ENCODE results near the gene FXN.
A peak's percentile ranks its signal among the peaks of the same experiment; 100 is the strongest.
"Not testable (repeated sequence)": the region's sequence is repeated elsewhere in the genome, so short reads cannot be mapped to it uniquely, and the experiment has no call there.

FXN gene

DNA sequence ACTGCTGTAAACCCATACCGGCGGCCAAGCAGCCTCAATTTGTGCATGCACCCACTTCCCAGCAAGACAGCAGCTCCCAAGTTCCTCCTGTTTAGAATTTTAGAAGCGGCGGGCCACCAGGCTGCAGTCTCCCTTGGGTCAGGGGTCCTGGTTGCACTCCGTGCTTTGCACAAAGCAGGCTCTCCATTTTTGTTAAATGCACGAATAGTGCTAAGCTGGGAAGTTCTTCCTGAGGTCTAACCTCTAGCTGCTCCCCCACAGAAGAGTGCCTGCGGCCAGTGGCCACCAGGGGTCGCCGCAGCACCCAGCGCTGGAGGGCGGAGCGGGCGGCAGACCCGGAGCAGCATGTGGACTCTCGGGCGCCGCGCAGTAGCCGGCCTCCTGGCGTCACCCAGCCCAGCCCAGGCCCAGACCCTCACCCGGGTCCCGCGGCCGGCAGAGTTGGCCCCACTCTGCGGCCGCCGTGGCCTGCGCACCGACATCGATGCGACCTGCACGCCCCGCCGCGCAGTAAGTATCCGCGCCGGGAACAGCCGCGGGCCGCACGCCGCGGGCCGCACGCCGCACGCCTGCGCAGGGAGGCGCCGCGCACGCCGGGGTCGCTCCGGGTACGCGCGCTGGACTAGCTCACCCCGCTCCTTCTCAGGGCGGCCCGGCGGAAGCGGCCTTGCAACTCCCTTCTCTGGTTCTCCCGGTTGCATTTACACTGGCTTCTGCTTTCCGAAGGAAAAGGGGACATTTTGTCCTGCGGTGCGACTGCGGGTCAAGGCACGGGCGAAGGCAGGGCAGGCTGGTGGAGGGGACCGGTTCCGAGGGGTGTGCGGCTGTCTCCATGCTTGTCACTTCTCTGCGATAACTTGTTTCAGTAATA lies at the start of gene FXN:
FXN (plus strand) TSS at position 315 of the 871 bp plus-strand sequence; CDS start at position 346, 31 bp downstream.
- FAIRE-seq, result no peak

DNA sequence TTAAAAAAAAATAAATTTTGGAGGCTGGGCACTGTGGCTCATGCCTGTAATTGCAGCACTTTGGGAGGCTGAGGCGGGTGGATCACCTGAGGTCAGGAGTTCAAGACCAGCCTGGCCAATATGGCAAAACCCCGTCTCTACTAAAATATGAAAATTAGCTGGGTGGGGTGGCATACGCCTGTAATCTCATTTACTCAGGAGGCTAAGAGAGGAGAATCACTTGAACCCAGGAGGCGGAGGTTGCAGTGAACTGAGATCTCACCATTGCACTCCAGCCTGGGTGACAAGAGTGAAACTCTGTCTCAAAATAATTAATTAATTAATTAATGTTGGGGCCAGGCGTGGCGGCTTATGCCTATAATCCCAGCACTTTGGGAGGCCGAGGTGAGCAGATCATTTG lies 48.6 kb upstream of the FXN start:
- FAIRE-seq, result not testable (repeated sequence)

DNA sequence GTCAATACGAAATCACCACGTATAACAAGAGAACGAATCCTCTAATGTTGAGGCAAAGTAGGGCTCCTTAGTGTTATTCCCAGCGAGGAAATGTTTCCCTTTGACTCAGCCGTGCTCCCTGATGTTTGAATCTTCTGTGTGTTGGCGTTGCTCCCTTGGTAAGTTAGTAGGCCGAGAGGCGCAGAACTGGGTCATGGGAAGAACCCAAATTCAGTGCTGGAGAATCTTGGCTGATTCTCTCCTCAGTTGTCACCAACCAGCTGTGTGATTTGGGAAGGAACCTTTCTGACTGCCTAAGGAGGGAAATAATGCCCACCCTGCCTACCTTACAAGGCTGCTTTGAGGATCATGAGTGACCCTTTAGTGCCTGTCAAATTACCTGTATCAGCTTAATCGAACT lies 44.1 kb upstream of the FXN start:
- no peak for FAIRE-seq

DNA sequence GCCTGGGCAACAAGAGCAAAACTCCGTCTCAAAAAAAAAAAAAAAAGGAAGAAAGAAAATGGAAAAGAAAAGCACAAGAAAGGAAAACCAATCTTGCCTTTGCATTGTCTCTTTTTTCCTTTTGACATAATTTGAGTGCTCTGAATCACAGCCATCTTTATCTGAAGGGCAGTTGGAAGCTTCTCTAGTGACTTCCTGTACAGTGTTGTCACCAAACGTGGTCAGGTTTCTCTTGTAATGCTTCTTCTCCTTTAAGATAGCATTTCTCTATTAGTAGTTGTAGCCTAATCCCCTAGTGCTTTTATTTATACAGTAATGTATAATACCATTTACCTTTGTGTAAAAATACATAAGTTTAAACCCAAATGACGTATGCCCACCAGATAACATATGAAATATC lies 39.8 kb upstream of the FXN start:
- no peak for FAIRE-seq

DNA sequence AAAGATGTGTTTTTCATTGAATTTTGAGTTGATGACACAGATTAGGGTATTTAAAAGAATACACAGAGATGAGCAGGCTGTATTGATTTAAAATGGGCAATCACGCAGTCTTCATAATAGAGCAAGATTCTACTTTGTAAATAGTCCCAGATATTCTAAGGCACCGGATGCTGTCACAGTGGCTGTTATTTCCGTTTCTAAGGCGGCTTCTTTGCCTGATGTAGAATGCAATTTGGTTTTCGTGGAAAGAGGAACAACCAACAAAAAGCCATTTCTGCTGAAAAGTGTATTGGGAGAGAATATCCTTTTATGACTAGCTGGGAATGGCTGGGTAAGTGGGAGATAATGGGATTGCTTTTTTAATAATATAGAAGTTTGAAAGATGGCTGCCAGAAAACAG lies 39.1 kb upstream of the FXN start:
- FAIRE-seq, result no peak

DNA sequence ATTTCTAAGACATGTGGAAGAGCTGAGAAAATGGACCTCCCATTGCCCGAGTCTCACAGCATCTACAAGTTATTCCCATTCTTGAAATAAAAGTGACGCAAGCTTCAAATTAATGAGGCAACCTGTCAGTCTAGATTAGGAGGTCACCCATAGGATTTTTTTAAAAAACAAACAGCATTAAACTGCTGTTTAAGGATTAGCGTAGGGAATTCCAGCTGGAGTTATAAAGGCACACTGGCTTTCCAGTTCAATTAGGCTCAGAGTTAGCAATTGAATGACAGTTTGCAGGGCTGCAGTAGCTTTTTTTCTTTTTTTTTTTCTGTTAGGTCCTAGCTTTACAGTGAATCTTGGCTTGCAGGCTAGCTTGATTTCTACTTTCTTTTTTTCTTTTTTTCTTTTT lies 37.9 kb upstream of the FXN start:
- FAIRE-seq, result no peak

DNA sequence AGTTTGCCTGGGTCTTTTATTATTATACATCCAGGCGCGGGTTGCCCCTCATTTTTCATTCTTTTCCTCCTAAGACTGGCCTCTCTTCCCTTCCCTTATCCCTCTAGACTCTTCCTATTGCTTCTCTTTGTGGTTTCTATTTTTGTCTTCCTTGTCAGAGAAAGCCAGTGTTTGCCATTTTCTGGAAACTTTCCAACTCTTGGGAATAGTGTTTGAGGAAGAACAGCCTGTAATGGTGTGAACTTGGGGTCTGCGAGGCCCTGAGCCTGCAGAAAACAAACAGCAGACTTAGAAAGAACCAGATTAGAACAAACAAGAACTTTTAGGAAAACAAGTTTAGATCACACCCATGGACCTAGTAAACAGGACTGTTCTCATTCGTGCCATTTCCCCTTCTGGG lies 37.2 kb upstream of the FXN start:
- FAIRE-seq, result no peak

DNA sequence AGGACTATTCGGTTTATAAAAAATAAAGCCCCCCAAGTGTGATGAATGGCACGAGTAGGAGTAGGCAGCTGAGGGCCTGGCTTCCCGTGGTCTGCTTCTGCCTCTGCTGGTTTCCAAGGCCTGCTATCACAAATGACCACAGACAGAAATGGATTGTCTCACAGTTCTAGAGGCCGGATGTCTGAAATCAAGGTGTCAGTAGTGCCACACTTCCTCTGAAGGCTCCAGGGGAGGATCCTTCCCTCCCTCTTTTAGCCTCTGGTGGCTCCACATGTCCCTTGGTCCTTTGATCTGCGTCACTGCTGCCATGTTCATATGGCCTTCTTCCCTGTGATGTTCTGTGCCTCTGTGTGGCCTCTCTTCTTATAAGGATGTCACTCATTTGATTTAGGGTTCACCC lies 36.7 kb upstream of the FXN start:
- no peak for FAIRE-seq

DNA sequence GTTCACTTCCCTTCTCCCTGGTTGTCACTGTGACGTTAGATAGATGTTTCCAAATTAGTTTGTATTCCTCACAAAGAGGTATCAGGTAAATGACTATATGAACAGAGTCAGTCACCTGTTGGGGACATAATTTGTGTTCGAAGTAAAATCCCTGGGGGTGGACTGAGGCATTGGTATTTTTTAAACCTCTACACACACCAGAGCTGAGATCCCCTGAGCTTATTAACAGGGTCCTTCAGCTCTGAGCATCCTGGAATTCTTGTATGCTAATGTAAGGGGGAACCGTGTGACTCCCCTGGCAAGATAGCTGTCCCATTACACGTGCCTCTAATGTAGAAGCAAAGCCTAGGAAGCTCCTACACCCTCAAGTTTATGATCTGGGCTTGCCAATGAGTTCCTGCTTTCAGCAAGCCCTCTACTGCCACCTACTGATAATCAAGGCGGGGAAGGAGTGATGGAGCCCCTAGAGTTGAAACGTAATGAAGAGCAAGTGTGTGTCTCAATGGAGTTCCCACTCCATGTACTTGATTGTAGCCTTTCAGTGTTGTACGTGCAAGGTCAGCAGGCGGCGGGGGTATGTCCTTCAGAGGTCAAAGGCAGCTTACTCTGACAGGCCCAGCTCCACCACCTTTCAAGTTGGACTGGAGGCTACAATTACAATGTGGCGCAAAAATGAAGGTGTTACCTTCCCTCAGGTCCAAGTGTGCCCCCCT lies 36.0 kb upstream of the FXN start:
- peak; percentile 92 for FAIRE-seq

DNA sequence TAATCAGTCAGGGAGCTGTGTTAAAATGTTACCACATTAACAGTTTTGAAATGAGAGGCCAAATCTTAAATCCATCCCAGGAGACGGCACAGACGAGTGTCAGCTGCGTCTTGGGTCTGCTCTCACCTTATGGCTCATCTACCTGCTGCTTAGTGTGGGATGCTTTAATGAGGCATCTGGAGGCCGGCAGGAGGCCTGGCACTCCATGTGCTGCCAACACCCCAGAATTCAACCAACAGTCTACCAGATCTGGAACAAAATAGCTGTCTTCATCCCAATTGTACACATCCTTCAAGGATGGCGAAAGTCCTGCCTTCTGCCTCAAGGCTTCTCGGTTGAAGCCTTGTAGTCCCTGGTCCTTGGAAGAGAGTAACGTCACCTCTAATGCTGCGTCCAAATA lies 33.6 kb upstream of the FXN start:
- no peak for FAIRE-seq

DNA sequence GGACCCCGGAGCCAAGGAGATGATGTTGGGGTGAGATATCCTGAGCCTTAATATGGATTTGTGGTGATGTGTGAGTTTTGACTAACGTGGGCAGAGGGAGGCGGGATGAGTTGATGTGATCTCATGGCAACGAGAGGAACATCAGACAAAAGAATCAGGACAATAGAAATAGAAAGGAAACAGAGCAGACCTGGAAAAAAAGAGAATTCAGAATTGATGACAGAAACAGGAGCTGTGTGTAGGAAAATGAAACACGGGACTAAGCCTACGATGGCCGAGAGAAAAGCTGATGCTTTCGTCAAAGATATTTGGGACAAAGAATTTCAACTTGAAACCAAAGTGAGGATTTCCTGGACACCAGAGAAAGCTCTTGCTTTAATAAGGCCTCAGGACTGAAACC lies 32.5 kb upstream of the FXN start:
- FAIRE-seq, result no peak

DNA sequence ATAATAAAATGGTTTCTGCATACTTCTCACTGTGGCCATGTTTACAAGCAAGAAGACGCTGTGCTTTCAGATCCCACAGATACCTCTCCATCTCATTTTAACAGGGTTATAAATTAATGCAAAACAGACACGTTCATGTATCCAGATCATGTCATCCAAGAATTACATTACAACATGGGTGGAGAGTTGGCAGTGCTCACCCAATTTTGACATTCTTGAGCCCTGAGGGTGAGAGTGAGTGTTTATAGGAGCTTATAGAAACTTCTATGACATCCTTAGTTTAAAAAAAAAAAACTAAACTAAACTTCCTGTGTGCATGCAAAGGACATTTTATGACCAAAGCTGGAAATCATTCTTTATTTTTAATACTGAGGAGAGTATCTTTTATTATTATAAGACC lies 30.7 kb upstream of the FXN start:
- FAIRE-seq, result no peak

DNA sequence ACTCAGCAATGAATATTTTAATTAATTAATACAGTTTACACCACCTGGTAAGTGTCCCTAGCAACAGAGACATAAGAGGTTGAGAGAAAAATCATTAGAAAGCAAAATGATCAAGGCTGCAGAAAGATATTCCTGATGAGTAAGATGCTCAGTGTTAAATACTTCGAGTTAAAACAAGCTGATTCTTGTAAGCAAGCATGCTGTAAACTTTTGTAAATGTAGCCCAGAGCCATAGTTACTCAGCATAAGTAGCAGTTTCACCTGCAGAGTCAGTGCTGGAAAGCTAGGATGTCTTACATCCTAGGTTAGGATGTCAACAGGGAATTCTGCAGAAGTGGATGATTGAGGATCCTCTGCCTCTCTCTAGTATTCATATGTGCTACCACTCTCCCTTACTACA lies 25.8 kb upstream of the FXN start:
- no peak for FAIRE-seq

DNA sequence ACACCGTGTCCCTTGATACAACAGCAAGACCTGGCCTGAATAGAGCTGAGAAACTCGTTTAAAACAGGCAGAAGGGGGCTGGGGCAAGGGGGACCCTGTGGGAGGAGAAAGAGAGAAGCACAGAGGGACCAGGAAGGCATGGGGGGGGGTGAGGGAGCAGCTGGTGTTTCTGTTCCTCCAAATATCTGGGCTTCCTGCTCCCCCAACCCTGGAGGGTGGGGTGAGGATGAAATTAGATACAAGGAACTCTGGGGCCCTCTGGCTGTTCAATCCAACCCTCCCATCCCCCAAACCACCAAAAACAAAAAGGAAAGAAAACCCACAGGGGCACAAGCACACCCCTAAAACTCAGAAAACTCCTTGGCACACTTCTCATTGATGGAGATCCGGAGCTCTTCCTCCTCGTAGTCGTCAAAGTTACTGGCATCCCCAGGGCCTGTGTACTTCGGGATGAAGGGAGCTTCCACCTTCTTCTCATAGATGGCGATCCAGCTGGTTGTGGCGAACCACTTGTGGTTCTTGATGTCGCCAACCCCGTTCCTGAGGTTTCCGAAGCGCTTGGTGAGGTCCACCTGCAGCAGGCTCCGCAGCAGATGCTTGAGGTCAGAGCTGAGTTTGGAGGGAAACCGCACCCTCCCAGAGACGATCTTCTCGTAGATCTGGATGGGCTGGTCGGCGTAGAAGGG lies 22.7 kb upstream of the FXN start:
- FAIRE-seq, result no peak

DNA sequence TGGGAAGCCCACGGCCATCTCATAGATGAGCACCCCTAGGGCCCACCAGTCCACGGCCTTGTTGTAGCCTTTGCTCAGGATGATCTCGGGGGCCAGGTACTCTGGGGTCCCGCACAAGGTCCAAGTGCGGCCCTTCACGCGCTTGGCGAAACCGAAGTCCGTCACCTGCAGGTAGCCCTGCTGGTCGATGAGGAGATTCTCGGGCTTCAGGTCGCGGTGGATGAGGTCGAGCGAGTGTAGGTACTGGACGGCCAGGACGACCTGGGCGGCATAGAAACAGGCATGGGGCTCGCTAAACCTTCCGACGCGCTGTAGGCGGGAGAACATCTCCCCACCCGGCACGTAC lies 22.2 kb upstream of the FXN start:
- no peak for FAIRE-seq

DNA sequence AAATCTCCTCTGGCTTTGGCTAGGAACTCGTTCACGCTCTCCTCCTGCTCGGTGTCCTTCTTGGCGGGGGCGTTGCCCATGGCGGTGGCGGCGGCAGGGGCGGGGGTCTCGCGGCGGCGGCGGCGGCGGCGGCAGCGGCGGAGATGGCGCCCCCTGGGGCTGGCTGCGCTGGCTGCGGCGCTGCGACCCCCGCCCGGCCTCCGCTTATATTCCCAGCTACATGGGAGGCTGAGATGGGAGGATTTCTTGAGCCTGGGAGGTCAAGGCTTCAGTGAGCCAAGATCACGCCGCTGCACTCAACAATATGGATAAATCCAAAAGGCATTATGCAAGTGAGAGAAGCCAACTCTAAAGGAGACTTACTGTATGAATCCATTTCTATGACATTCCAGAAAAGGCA lies 21.5 kb upstream of the FXN start, which contains the start of gene PRKACG:
PRKACG (minus strand) TSS at position 101 of the 400 bp plus-strand sequence; CDS start at position 80, 21 bp downstream.
- no peak for FAIRE-seq

DNA sequence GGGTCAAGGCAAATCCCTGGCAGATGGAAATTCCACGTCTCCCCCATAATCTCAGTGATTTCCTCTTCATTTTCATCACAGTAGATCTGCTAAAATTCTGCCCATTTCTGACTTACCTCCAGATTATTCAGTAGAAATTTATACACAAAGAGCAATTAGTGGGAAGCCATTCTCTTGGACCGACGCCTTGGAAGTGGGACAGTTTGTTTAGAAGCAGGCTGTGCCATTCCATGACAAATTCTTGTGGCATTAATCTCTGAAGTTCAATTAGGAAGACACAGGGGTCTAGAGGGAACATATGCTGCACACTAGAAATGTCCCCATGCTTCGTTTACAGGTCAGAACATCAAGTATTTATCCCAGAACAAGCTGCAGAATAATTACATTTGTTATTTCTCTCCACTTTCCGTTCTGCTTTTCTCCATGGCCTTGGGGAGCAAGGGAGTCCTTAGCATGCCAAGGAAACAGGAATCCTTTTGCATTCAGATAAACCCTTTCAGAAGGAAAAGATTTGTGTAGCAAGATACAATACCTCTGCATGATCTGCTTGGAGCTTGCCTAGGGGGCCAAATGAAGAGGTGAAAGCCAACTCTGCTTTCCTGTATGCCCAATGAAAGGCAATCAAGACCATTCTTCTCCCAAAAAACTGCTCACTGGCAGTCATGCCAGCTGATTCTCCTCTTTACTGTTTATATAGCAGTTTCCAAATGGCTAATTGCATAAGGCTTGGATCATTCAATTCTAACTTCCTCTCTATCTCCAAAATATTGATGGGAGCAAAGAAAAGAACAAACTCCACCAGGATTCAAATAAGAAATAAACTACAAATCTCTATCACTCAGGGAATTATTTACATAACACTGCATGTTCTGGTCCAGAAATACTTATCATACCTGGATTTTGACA lies 19.1 kb upstream of the FXN start:
- FAIRE-seq, result no peak

DNA sequence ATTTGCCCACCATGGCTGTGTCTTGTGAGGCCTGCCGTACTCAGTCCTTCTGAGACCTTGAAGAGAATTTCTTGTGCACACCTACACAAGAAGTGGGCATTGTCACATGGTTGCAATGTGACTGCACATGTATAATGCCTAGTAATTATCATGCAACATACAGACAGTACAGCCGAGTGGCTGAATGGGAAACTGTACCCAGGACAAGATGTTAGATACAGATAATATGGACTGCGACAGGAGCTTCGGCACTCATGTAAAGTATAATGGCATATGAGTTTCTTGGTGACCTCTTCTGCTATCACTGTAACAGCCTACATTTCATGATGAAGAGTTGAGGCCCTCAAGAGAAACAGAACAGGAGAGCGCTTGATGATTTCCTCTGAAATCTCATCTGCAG lies 16.8 kb upstream of the FXN start:
- no peak for FAIRE-seq

DNA sequence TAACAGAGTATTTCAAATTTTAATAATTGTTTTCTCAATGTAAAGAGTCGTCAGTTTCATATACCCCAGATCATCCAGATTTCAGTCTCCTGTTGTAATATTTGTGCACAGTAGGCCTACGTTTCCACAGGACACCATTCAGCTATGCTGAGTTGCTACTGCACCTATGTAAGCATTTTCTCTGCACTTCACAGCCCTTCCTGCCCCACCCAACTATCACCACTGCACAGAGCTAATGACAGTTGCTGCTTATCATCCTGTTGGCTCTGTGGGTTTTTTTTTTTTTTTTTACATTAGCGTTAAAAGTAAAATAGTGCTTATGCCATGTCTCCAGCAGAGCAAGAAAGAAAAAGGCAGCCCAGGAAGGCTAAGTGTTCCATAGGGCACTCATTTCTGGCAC lies 15.7 kb upstream of the FXN start:
- FAIRE-seq, result no peak

DNA sequence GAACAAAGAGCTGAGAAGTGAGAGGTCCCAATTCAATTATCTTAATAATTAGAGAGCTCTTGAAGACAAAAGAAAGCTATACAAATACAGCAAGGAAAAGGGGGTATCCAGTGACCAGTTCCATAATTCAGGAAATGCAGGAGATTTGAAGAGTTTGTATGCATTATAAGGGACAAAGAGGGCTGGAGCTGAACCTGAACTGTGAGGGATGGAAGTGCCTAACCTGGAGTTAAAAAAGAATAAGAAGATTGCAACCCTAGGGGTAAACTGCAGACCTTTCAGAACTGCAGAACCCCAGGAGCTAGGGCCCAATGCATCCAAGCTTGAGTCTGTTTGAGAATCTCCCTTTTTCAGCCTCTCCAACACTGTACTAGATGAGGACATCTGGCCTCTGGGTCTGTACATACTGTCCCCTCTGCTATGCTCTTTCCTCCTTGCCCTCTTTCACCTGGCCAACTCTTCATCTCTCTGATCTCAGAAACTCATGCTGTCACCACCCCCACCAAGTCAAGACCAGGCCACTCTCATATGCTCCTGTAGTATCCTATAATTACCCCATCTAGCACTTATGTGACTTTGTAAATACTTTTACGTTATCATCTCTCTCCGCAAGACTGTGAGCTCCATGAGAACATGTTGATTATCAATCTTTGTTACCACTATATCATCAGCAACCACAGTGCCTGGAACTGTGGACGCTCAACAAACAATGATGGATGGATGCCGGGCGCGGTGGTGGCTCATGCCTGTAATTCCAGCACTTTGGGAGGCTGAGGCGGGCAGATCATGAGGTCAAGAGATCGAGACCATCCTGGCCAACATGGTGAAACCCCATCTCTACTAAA lies 15.0 kb upstream of the FXN start:
- FAIRE-seq, result no peak

DNA sequence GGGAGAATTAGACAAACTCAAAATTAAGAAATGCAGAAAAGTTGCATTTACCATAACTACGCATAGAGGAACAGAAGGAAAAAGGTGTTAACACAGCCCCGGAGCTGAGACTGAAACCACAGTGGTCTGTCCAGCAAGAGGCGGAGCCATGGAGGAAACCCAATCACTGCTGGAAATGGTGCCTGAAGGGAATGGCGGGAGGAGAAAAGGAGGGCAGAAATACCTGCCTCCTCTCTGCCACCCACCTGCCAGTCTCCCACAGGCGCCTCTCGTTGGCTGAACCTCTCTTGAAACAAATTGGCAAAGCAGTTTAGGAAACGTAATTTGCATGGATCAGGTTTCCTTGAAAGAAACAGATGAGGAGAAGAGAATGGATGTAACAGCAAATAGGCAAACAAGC lies 11.9 kb upstream of the FXN start:
- FAIRE-seq, result no peak
